DOHH2 (cell line): ENCODE measurements around the gene PAM.

ENCODE experiments used
- H3F3A ChIP-seq: fragments of 200-600 bp; sonication (generic), shearing (Covaris generic); 2 replicates; pipeline ENCODE4 v1.6.0; 2016; ENCODE audit warnings: antibody characterized with exemption, mild to moderate bottlenecking; ENCODE audit not compliant: control insufficient read depth, insufficient read depth
- H3K27ac ChIP-seq: fragments of 200-600 bp; sonication (generic); 2 replicates; pipeline ENCODE4 v1.5.1; 2014; ENCODE audit warnings: low read depth, mild to moderate bottlenecking, low read length, moderate library complexity
- H3K27me3 ChIP-seq: fragments of 200-600 bp; sonication (generic); 2 replicates; pipeline ENCODE4 v1.6.1; 2014; ENCODE audit warnings: mild to moderate bottlenecking, low read length, mixed read lengths; ENCODE audit not compliant: control insufficient read depth
- H3K36me3 ChIP-seq: fragments of 200-600 bp; sonication (generic); 2 replicates; pipeline ENCODE4 v1.6.1; 2014; ENCODE audit warnings: mild to moderate bottlenecking, low read length, moderate library complexity, mixed read lengths; ENCODE audit not compliant: control insufficient read depth
- H3K4me1 ChIP-seq: fragments of 200-600 bp; sonication (generic); 2 replicates; pipeline ENCODE4 v1.6.1; 2014; ENCODE audit warnings: mild to moderate bottlenecking, low read length, mixed read lengths; ENCODE audit not compliant: control insufficient read depth
- H3K4me2 ChIP-seq: fragments of 200-600 bp; sonication (generic); 2 replicates; pipeline ENCODE4 v1.6.0; 2014; ENCODE audit warnings: mild to moderate bottlenecking, low read length, moderate library complexity
- H3K4me3 ChIP-seq: fragments of 200-600 bp; sonication (generic); 2 replicates; pipeline ENCODE4 v1.5.1; 2014; ENCODE audit warnings: mild to moderate bottlenecking, low read length, mixed read lengths
- H3K79me2 ChIP-seq: fragments of 200-600 bp; sonication (generic); 2 replicates; pipeline ENCODE4 v1.6.1; 2014; ENCODE audit warnings: mild to moderate bottlenecking, low read length, mixed read lengths; ENCODE audit not compliant: control insufficient read depth
- H3K9me2 ChIP-seq: fragments of 200-600 bp; sonication (generic); replicated peaks from 2 replicates; pipeline ENCODE4 v1.6.1; 2014; ENCODE audit warnings: mild to moderate bottlenecking, low read length, mixed read lengths; ENCODE audit not compliant: control insufficient read depth
- H3K9me3 ChIP-seq: fragments of 200-600 bp; sonication (generic); 2 replicates; pipeline ENCODE4 v1.6.1; 2014; ENCODE audit warnings: antibody characterized with exemption, low read length, mixed read lengths; ENCODE audit not compliant: control insufficient read depth, insufficient read depth
- H4K20me1 ChIP-seq: fragments of 200-600 bp; sonication (generic); 2 replicates; pipeline ENCODE4 v1.6.0; 2014; ENCODE audit warnings: low read depth, mild to moderate bottlenecking, antibody characterized with exemption, low read length, moderate library complexity; ENCODE audit not compliant: control insufficient read depth, insufficient read depth
- CTCF ChIP-seq: fragments of 200-600 bp; sonication (generic); IDR thresholded peaks from one replicate; pipeline ENCODE4 v1.5.1; 2014; ENCODE audit warnings: antibody characterized with exemption, mild to moderate bottlenecking, low read depth, low read length; ENCODE audit not compliant: poor library complexity, severe bottlenecking
- EZH2phosphoT487 ChIP-seq: fragments of 200-600 bp; sonication (generic); IDR thresholded peaks from 2 replicates; pipeline ENCODE4 v1.6.1; 2017; ENCODE audit warnings: borderline replicate concordance, mild to moderate bottlenecking, antibody characterized with exemption, low read length, moderate library complexity, mixed read lengths

The PAM gene

GRCh38 chr5:102833146-102833545, 78.0 kb downstream of the PAM start:
- Histone ChIP-seq H3F3A (no peaks in the 10 kb centered on the region), H3K4me3 (no peak overlapping the region), H3K27ac (no peak overlapping the region), H3K4me2 (no peak overlapping the region), H3K4me1 (no peaks in the 10 kb centered on the region), H3K9me2 (no peaks in the 10 kb centered on the region), H3K79me2 (no peaks in the 10 kb centered on the region), H3K36me3 (no peaks in the 10 kb centered on the region), H3K9me3 (no peaks in the 10 kb centered on the region), H3K27me3 (no peaks in the 10 kb centered on the region), H4K20me1 (no peaks in the 10 kb centered on the region)
- TF ChIP-seq EZH2phosphoT487 (no peak), CTCF (no peak)

GRCh38 chr5:102834438-102834964, 79.4 kb downstream of the PAM start:
- Histone ChIP-seq H3K36me3 (no peaks in the 10 kb centered on the region), H3K4me2 (no peak overlapping the region), H3K27ac (no peak overlapping the region), H3K9me2 (no peaks in the 10 kb centered on the region), H3K4me1 (no peaks in the 10 kb centered on the region), H3K4me3 (no peak overlapping the region), H3K79me2 (no peaks in the 10 kb centered on the region), H3F3A (no peaks in the 10 kb centered on the region), H3K9me3 (no peaks in the 10 kb centered on the region), H4K20me1 (no peaks in the 10 kb centered on the region), H3K27me3 (no peaks in the 10 kb centered on the region)
- TF ChIP-seq CTCF, result no peak
- no peak for TF ChIP-seq EZH2phosphoT487

- no peaks in the 10 kb centered on the region for H3K36me3 ChIP-seq
- TF ChIP-seq CTCF, result no peak
- H3K4me1 ChIP-seq, result no peaks in the 10 kb centered on the region
- no peaks in the 10 kb centered on the region for H4K20me1 ChIP-seq
- no peaks in the 10 kb centered on the region for H3K9me2 ChIP-seq
- no peak overlapping the region for H3K27ac ChIP-seq
- H3K4me2 ChIP-seq, result no peak overlapping the region
- H3K79me2 ChIP-seq, result no peaks in the 10 kb centered on the region
- no peaks in the 10 kb centered on the region for H3K27me3 ChIP-seq
- no peak overlapping the region for H3K4me3 ChIP-seq
- no peaks in the 10 kb centered on the region for H3K9me3 ChIP-seq
- no peaks in the 10 kb centered on the region for H3F3A ChIP-seq
Observed at GRCh38 chr5:102835717-102836116, 80.6 kb downstream of the PAM start.

GRCh38 chr5:102841021-102841420, 85.9 kb downstream of the PAM start:
- no peaks in the 10 kb centered on the region for H3K4me1 ChIP-seq
- no peaks in the 10 kb centered on the region for H4K20me1 ChIP-seq
- H3K36me3 ChIP-seq, result no peaks in the 10 kb centered on the region
- H3K27ac ChIP-seq, result no peak overlapping the region
- no peaks in the 10 kb centered on the region for H3K79me2 ChIP-seq
- H3K4me2 ChIP-seq, result no peak overlapping the region
- no peaks in the 10 kb centered on the region for H3K27me3 ChIP-seq
- H3K9me2 ChIP-seq, result no peaks in the 10 kb centered on the region
- H3K9me3 ChIP-seq, result no peaks in the 10 kb centered on the region
- TF ChIP-seq EZH2phosphoT487 (no peak), CTCF (no peak)
- no peaks in the 10 kb centered on the region for H3F3A ChIP-seq
- H3K4me3 ChIP-seq, result no peak overlapping the region
